ENCODE data around the gene UBE2O.

UBE2O gene

GRCh38 chr17:76487451-76488192 lies 34.7 kb upstream of the UBE2O start:
- no peak for DNase-seq (ENCODE audit: extremely low read depth in 1 of 2, low read depth in 1 of 2)

DNA sequence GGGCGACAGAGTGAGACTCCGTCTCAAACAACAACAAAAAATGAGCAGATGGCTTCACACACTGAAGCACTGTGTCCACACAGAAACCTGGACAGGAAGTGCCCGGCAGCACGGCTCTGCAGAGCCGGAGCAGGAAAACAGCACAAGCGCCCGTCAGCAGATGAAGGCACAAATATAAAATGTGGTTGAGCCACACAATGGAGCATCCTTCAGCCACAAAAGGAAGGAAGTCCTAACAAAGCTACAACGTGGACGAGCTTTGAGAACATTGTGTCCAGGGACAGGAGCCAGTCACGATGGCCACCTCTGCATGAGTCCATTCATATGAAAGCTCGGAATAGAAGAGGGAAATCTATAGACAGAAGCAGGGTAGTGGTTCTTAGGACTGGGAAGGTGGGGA lies 32.6 kb upstream of the UBE2O start:
- DNase-seq (ENCODE audit: extremely low read depth in 1 of 2, low read depth in 1 of 2): no peak

DNA sequence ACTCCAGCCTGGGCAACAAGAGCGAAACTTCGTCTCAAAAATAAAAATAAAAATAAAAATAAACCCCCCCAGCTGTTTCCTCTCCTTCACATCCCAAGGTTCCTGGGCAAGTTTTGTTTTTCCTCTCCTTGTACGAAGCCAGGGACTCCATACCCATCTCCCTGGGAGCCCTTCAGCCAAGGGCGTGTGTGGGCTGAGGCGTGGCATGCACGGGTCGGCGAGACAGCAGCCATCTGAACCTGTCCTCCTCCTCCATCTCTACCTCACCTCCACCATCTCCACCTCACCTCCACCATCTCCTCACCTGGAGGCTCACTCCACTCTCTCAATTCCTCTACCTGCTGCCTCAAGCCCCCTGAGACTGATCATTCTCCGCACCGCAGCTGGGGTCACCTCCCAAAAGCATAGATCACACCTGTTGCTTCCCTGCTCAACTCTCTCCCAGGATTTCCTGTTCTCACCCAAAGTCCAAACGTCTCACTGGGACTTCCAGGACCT lies 31.3 kb upstream of the UBE2O start:
- no peak for DNase-seq (ENCODE audit: extremely low read depth in 1 of 2, low read depth in 1 of 2)

DNA sequence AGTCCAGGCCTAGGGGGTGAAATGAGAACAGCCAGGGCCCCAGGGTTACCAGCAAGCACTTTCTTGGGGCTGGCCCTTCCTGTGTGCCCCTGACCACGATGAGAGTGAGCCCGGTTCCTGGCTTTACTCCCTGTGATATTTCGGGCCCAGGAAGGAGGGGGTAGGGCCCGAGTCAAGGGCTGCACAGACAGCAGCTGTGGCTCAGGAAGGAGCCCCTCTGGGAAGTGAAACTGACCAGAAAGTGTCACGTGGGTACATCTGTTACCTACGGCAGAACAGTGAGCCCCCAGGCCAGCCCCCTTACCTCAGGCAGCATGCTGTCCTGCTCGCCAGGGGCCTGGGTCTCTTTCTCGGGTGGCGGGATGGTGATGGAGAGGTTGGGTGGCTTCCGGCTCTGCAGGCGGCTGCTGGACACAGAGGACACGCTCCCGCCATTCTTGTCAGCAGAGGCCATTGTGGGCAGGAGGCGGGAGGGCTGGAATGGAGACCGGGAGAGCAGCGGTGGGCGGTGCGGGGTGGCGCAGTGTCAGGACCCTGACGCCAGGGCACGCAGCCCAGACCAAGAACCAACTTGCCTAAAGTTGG lies 28.2 kb upstream of the UBE2O start:
- DNase-seq (ENCODE audit: extremely low read depth in 1 of 2, low read depth in 1 of 2): no peak

DNA sequence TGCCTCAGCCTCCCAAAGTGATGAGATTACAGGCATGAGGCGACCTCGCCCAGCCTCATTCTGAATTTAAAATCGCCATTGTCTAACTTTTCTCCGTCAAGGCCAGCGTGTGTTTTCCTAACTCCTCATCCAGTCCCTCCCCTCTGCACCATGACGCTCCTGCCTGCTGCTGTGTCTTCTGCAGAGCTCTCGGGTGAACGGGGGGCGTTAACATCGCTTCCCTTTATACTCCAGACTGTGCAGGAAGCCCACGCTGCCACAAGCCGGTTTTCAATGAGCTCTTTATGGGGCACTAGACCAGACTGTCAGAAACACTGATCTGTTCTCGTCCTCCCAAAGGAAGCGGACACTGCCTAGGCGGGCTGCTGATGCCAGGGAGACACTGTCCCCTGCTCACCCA lies 27.7 kb upstream of the UBE2O start:
- DNase-seq (ENCODE audit: extremely low read depth in 1 of 2, low read depth in 1 of 2): no peak

- DNase-seq (ENCODE audit: extremely low read depth in 1 of 2, low read depth in 1 of 2): no peak
These were observed 26.6 kb upstream of the UBE2O start for GRCh38 chr17:76479515-76480060.

- DNase-seq (ENCODE audit: extremely low read depth in 1 of 2, low read depth in 1 of 2): no peak
These were observed 26.0 kb upstream of the UBE2O start for GRCh38 chr17:76478730-76479514.

- no peak for DNase-seq (ENCODE audit: extremely low read depth in 1 of 2, low read depth in 1 of 2)
These were observed 25.1 kb upstream of the UBE2O start for GRCh38 chr17:76478097-76478496.

DNA sequence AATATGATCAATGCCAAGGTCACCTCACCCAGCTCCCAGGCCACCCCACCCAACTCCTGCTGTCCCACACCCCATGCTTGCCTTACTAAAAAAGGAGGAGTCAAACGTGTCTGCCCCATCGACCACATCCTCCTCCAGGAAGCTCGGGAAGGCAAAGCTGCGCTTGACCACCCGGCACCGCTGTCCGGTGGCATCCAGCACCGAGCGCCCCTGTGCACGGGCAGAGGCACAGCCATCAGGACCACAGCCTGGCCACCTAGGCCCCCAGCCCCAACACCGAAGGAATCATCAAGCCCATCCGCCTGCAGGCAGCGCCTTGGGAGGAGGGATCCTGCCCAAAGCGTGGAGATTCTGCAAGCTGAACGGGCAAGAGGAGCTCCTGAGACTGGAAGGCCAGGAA lies 24.6 kb upstream of the UBE2O start:
- no peak for DNase-seq (ENCODE audit: extremely low read depth in 1 of 2, low read depth in 1 of 2)

DNA sequence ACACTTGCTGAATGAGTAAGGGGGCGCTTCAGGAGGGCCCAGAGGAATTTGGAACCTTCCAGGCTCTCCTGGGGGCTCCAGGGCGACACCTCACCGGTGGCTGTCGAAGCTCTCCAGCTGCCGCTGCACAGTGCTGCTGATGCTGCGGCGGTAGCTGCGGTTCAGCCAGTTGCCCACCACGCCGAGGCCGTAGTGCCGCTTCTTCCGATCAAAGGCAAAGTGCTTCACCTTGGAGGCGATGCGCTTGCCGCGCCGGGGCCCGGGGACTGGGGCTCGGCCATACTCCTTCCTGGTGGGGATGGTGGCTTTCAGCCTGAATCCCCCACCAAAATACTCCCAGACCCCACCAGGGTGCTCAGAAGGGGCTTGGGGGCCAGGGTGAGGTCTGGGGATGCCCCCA lies 23.8 kb upstream of the UBE2O start:
- no peak for DNase-seq (ENCODE audit: extremely low read depth in 1 of 2, low read depth in 1 of 2)

GRCh38 chr17:76475302-76475701 lies 22.4 kb upstream of the UBE2O start:
- no peak for DNase-seq (ENCODE audit: extremely low read depth in 1 of 2, low read depth in 1 of 2)

- no peak for DNase-seq (ENCODE audit: extremely low read depth in 1 of 2, low read depth in 1 of 2)
These were observed 21.9 kb upstream of the UBE2O start for GRCh38 chr17:76474894-76475293.

DNA sequence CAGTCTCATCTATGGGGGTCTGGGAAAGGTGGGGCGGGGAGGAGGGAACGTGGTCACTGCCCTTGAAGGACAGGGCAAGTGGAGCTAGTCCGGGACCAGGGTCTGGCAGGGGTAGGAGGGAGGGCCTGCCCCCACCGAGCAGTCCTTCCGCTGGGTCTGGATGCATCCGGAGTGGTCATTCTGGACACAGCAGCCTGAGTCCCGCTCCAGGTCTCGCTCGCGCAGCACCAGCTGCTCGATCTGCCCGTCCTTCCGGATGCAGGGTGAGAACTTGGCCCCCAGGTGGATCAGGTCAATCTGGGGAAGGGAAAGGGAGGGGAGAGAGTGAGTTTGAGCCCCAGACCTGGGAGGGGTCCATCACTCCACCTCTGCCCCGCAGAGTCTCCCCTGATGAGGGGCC lies 21.3 kb upstream of the UBE2O start:
- no peak for DNase-seq (ENCODE audit: extremely low read depth in 1 of 2, low read depth in 1 of 2)

- no peak for DNase-seq (ENCODE audit: extremely low read depth in 1 of 2, low read depth in 1 of 2)
These were observed 20.6 kb upstream of the UBE2O start for GRCh38 chr17:76473541-76473985.

GRCh38 chr17:76472726-76473125 lies 19.8 kb upstream of the UBE2O start:
- DNase-seq (ENCODE audit: extremely low read depth in 1 of 2, low read depth in 1 of 2): no peak

GRCh38 chr17:76472258-76472645 lies 19.3 kb upstream of the UBE2O start:
- no peak for DNase-seq (ENCODE audit: extremely low read depth in 1 of 2, low read depth in 1 of 2)

DNA sequence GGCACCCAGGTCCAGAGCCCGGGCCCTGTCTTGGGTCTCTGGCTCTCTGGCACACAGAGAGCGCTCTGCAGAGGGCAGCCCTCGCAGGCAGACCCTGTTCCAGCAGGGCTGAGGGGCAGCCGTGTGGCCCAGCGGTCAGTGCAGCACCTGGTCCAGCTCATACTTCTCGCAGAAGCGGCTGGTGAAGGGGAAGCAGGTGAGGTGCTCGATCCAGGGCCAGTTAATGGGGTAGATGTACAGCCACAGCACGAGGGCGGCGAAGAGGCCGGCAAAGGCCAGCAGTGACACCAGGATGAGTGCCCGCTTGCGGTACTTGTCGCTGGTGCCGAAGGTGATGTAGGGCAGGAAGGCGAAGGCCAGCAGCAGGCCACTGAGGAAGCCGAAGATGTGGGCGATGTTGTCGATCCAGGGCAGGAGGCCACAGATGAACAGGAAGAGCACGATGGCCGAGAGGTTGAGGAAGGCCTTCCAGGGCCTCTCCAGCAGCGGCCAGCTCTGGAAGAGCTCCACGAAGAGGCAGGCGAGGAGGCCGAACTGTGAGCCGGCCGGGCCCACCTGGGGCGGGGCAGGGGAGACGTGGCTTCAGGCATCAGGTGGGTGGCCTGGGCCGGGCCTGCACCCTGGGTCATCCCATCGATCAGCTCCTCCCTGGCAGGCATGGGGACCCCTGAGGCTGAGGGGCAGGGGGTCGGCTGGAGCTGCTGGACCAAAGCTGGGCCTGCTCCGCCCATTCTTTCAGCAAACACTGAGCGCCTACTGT lies 18.7 kb upstream of the UBE2O start:
- DNase-seq (ENCODE audit: extremely low read depth in 1 of 2, low read depth in 1 of 2): no peak

DNA sequence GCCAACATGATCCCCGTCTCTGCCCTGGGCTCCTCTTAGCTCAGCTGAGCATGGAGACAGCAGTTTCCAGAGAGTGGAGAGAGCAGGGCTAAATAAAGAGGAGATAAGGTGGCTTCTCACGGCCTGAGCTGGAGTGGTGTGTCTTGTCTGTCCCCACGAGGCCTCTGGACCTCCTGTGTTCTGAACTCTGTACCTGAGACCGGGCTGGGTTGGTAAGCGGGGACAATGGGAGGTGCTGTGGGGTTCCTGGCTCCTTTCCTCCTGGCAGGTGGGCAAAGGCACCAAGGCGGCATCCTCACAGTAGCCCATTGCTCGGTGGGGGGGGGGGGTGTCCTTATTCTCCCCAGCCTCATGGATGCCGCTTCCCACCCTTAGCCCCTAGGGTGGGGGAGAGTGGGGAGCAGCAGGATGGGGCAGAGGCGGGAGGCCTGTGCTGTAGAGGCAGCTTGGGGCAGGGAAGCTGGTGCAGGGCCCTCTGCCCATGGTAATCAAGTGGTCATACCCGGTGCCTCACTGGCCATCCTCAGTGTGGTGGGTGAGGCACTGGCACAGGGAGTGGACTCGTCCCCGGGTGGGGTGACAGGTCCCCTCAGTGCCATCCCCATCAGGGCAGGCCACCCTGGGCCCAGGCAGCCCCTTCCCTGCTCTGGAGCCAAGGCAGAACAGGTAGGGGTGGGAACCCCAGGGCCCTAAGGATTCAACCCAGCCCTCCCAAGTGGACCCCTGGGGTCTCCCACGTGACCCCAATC lies 17.2 kb upstream of the UBE2O start:
- no peak for DNase-seq (ENCODE audit: extremely low read depth in 1 of 2, low read depth in 1 of 2)

DNA sequence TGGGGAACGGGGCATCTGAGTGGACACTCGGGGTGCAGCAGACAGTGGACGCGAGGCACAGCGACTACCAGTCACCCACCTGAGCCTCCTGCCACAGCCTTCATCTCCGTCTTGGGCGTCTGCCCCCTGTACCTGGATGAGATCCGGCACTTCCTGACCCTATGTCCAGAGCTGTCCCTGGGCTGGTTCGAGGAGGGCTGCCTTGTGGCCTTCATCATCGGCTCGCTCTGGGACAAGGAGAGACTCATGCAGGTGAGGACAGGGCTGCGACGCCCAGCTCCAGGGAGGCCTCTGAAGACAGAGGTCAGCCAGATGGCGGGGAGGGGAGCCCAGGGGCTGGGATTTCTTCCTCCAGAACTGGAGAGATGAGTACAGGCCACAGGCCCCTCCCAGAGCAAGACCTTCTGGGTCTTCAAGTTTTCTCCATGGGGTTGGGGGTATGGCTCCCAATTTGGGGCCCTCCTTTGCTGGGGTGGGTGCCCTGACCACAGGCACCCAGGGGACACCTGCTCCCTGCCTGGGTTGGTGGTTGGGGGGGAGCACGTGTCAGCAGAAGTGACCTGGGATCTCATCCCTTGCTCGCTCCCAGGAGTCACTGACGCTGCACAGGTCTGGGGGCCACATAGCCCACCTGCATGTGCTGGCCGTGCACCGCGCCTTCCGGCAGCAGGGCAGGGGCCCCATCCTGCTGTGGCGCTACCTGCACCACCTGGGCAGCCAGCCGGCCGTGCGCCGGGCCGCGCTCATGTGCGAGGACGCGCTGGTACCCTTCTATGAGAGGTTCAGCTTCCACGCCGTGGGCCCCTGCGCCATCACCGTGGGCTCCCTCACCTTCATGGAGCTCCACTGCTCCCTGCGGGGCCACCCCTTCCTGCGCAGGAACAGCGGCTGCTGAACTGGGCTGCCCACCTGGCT lies 16.4 kb upstream of the UBE2O start:
- DNase-seq (ENCODE audit: extremely low read depth in 1 of 2, low read depth in 1 of 2): no peak
